ENCODE results near the gene ADARB1.

DNA sequence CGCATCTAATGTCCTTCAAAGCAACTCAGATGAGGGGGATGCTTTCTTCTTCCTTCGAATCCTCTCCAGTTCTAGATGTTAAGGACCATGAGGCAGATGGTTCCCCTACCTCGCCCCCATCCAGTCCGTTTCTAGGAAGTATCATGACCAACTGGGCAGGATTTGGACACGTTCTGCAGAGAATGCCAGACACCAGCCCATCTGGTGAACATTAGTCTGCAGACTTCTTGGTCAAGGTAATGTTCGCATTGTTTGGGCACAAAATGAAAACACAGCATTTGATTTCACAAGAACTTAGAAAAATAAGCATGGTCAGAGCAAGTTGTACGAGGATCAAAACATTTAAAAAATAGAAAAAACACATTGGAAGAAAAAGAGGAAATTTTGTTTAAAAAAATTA is 25.4 kb upstream of the ADARB1 start:
- TF ChIP-seq, protein P1, sequence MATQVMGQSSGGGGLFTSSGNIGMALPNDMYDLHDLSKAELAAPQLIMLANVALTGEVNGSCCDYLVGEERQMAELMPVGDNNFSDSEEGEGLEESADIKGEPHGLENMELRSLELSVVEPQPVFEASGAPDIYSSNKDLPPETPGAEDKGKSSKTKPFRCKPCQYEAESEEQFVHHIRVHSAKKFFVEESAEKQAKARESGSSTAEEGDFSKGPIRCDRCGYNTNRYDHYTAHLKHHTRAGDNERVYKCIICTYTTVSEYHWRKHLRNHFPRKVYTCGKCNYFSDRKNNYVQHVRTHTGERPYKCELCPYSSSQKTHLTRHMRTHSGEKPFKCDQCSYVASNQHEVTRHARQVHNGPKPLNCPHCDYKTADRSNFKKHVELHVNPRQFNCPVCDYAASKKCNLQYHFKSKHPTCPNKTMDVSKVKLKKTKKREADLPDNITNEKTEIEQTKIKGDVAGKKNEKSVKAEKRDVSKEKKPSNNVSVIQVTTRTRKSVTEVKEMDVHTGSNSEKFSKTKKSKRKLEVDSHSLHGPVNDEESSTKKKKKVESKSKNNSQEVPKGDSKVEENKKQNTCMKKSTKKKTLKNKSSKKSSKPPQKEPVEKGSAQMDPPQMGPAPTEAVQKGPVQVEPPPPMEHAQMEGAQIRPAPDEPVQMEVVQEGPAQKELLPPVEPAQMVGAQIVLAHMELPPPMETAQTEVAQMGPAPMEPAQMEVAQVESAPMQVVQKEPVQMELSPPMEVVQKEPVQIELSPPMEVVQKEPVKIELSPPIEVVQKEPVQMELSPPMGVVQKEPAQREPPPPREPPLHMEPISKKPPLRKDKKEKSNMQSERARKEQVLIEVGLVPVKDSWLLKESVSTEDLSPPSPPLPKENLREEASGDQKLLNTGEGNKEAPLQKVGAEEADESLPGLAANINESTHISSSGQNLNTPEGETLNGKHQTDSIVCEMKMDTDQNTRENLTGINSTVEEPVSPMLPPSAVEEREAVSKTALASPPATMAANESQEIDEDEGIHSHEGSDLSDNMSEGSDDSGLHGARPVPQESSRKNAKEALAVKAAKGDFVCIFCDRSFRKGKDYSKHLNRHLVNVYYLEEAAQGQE (IDR thresholded peaks at IDR 0.05; ENCODE audit: low read depth, low read length), result no peak
- TF ChIP-seq, protein P2, sequence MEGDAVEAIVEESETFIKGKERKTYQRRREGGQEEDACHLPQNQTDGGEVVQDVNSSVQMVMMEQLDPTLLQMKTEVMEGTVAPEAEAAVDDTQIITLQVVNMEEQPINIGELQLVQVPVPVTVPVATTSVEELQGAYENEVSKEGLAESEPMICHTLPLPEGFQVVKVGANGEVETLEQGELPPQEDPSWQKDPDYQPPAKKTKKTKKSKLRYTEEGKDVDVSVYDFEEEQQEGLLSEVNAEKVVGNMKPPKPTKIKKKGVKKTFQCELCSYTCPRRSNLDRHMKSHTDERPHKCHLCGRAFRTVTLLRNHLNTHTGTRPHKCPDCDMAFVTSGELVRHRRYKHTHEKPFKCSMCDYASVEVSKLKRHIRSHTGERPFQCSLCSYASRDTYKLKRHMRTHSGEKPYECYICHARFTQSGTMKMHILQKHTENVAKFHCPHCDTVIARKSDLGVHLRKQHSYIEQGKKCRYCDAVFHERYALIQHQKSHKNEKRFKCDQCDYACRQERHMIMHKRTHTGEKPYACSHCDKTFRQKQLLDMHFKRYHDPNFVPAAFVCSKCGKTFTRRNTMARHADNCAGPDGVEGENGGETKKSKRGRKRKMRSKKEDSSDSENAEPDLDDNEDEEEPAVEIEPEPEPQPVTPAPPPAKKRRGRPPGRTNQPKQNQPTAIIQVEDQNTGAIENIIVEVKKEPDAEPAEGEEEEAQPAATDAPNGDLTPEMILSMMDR (IDR thresholded peaks at IDR 0.05), result no peak
- TF ChIP-seq, protein P3, sequence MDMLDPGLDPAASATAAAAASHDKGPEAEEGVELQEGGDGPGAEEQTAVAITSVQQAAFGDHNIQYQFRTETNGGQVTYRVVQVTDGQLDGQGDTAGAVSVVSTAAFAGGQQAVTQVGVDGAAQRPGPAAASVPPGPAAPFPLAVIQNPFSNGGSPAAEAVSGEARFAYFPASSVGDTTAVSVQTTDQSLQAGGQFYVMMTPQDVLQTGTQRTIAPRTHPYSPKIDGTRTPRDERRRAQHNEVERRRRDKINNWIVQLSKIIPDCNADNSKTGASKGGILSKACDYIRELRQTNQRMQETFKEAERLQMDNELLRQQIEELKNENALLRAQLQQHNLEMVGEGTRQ (IDR thresholded peaks at IDR 0.05; ENCODE audit: borderline replicate concordance, low read depth, low read length), result no peak
